LNCAP (cell line): ENCODE results near the gene GEMIN2.

Source experiments
- CTCF ChIP-seq: fragments of 450-650 bp; IDR thresholded peaks from 2 replicates; pipeline ENCODE4 v1.5.1; 2017; ENCODE audit warnings: mild to moderate bottlenecking

Gene GEMIN2

GRCh38 chr14:39173198-39173597, 59.1 kb downstream of the GEMIN2 start:
- no peak for TF ChIP-seq CTCF

GRCh38 chr14:39174560-39175444, 60.7 kb downstream of the GEMIN2 start, which contains the start of gene PNN:
TSS of gene PNN (plus strand) at chr14:39175254. CDS start at chr14:39175280, 26 bp downstream.
- no peak for TF ChIP-seq CTCF

DNA sequence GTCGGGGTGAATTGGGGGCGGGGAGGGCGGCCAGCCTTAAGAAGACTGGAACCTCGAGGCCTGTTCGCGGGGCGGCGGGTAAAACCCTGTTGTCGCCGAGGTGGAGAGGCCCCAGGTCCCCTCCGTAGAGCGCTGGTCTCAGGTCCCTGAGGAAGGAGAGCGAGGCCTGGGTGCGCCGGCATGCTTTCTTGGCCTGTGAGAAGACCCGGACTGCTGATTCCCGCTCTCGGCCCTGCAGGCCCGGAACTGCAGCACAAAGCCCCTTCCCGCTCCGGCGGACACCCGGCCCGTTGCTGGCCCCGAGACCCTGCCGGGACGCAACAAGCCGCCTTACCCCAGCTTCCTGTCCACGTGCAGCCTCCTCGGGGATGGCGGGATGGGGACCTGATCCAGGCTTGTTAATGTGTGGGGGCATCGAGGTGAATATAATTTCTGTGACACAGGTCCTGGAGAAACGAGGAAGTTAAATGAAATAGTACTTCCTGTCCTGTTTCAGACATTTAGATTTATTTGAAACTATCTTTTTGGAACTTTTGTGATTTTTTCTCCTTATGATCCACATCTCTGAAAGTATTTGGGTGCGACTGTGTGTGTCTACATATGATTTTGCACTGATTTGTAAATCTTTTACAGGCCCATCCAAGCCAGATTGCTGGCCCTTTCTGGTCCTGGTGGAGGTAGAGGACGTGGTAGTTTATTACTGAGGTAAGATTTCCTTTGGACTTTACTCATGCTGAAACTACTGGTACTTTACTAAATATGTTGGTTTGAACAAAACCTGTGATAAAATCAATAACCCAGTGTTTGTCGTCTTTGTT, 61.5 kb downstream of the GEMIN2 start:
- TF ChIP-seq CTCF, result no peak

DNA sequence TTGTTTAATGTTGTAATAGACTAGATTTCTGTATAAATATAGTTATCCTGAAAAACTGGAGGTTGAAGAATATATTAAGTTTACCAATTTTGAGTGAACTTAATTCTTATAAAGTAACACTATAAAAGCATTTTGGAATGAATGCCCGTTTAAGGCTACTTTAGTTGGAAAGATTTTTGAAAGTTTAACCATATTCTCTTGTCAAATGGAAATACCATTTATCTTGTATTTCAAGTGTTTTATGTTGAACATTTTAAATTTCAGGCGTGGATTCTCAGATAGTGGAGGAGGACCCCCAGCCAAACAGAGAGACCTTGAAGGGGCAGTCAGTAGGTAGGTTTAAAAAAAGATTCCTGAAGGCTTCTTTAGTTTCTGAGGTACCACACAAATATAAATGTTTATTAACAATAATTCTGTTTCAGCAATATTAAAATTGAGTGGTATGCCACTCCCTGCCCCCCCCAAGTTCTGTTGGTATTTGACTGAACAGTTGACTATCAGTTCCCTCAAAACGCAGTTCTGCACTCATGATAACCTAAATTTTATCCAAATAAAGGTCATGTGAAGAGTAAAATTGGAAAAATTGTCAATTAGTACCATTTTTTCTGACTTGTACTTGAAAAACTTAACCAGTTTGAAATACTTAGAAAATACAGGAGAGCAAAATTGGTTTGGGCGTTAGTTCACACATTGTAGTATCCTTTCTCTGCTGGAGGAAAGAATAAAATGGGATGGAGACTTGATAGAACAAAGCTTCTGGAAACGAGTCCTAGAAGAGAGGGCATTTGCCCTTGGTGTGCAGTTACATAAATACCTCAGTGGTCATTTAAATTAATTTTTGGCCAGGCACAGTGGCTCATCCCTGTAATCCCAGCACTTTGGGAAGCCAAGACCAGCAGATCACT, 62.4 kb downstream of the GEMIN2 start:
- TF ChIP-seq CTCF, result no peak

- TF ChIP-seq CTCF, result no peak
These were observed 63.0 kb downstream of the GEMIN2 start for GRCh38 chr14:39177168-39177545.

- TF ChIP-seq CTCF, result no peak
These were observed 64.9 kb downstream of the GEMIN2 start for GRCh38 chr14:39179042-39179441.

DNA sequence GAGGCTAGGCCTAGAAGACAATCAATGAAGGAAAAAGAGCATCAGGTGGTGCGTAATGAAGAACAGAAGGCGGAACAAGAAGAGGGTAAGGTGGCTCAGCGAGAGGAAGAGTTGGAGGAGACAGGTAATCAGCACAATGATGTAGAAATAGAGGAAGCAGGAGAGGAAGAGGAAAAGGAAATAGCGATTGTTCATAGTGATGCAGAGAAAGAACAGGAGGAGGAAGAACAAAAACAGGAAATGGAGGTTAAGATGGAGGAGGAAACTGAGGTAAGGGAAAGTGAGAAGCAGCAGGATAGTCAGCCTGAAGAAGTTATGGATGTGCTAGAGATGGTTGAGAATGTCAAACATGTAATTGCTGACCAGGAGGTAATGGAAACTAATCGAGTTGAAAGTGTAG, 66.4 kb downstream of the GEMIN2 start:
- TF ChIP-seq CTCF, result no peak
